Measurements from ENCODE around the gene RNF123. TPM values are rescaled to one million over a fixed set of nuclear protein-coding genes. Genes with fewer than 3 reads are reported as not detected.

Gene RNF123
- total RNA-seq, 2 donors from 2014 or later, result 35.1 to 35.2 TPM

- ATAC-seq (replicated peaks in 1 of 2), result no peak
- Mint-ChIP-seq H3K4me1 (ENCODE audit: low read depth) (no peaks in the 10 kb centered on the region), H3K27me3 (ENCODE audit: low read depth) (no peaks in the 10 kb centered on the region), H3K4me3 (no peak overlapping the region), H3K27ac (no peak overlapping the region), H3K9me3 (no peaks in the 10 kb centered on the region), H3K36me3 (ENCODE audit: insufficient read depth in 2 of 2) (no peaks in the 10 kb centered on the region)
- DNase-seq, result no peak
Observed at GRCh38 chr3:49663831-49664230, 25.5 kb upstream of the RNF123 start.

- no peaks in the 10 kb centered on the region for H3K27me3 Mint-ChIP-seq (ENCODE audit: low read depth)
- no peaks in the 10 kb centered on the region for H3K36me3 Mint-ChIP-seq (ENCODE audit: insufficient read depth in 2 of 2)
- H3K9me3 Mint-ChIP-seq, result no peaks in the 10 kb centered on the region
- H3K4me1 Mint-ChIP-seq (ENCODE audit: low read depth), result no peaks in the 10 kb centered on the region
- ATAC-seq (replicated peaks in 1 of 2) (no peak), DNase-seq (no peak)
- no peak overlapping the region for H3K4me3 Mint-ChIP-seq
- H3K27ac Mint-ChIP-seq, result no peak overlapping the region
Observed at GRCh38 chr3:49664300-49664699, 25.1 kb upstream of the RNF123 start.

GRCh38 chr3:49665822-49666519 lies 23.4 kb upstream of the RNF123 start:
- Mint-ChIP-seq H3K9me3 (no peaks in the 10 kb centered on the region), H3K27ac (no peak overlapping the region), H3K4me3 (no peak overlapping the region), H3K27me3 (ENCODE audit: low read depth) (no peaks in the 10 kb centered on the region), H3K4me1 (ENCODE audit: low read depth) (no peaks in the 10 kb centered on the region), H3K36me3 (ENCODE audit: insufficient read depth in 2 of 2) (no peaks in the 10 kb centered on the region)
- ATAC-seq (replicated peaks in 1 of 2) (no peak), DNase-seq (no peak)

- H3K4me1 Mint-ChIP-seq (ENCODE audit: low read depth), result peaks cover 3% of the 10 kb centered on the region
- H3K36me3 Mint-ChIP-seq (ENCODE audit: insufficient read depth in 2 of 2), result no peaks in the 10 kb centered on the region
- no peak overlapping the region for H3K4me3 Mint-ChIP-seq
- H3K27ac Mint-ChIP-seq, result no peak overlapping the region
- DNase-seq, result no peak
- H3K9me3 Mint-ChIP-seq, result no peaks in the 10 kb centered on the region
- ATAC-seq (replicated peaks in 1 of 2), result no peak
- no peaks in the 10 kb centered on the region for H3K27me3 Mint-ChIP-seq (ENCODE audit: low read depth)
Observed at GRCh38 chr3:49666592-49666991, 22.8 kb upstream of the RNF123 start.

- no peak overlapping the region for H3K4me3 Mint-ChIP-seq
- no peak overlapping the region for H3K27ac Mint-ChIP-seq
- H3K9me3 Mint-ChIP-seq, result no peaks in the 10 kb centered on the region
- H3K27me3 Mint-ChIP-seq (ENCODE audit: low read depth), result no peaks in the 10 kb centered on the region
- H3K36me3 Mint-ChIP-seq (ENCODE audit: insufficient read depth in 2 of 2), result no peaks in the 10 kb centered on the region
- DNase-seq, result no peak
- H3K4me1 Mint-ChIP-seq (ENCODE audit: low read depth), result peaks cover 11% of the 10 kb centered on the region
- no peak for ATAC-seq (replicated peaks in 1 of 2)
Observed at GRCh38 chr3:49667701-49668413, 21.5 kb upstream of the RNF123 start.

- Mint-ChIP-seq H3K27ac (no peak overlapping the region), H3K27me3 (ENCODE audit: low read depth) (no peaks in the 10 kb centered on the region), H3K4me3 (no peak overlapping the region), H3K4me1 (ENCODE audit: low read depth) (peaks cover 15% of the 10 kb centered on the region), H3K36me3 (ENCODE audit: insufficient read depth in 2 of 2) (no peaks in the 10 kb centered on the region), H3K9me3 (no peaks in the 10 kb centered on the region)
- no peak for ATAC-seq (replicated peaks in 1 of 2)
- no peak for DNase-seq
Observed at GRCh38 chr3:49668414-49668797, 21.0 kb upstream of the RNF123 start.

- no peaks in the 10 kb centered on the region for H3K36me3 Mint-ChIP-seq (ENCODE audit: insufficient read depth in 2 of 2)
- no peak for ATAC-seq (replicated peaks in 1 of 2)
- peaks cover 16% of the 10 kb centered on the region for H3K4me1 Mint-ChIP-seq (ENCODE audit: low read depth)
- H3K9me3 Mint-ChIP-seq, result no peaks in the 10 kb centered on the region
- no peaks in the 10 kb centered on the region for H3K27me3 Mint-ChIP-seq (ENCODE audit: low read depth)
- no peak overlapping the region for H3K27ac Mint-ChIP-seq
- DNase-seq, result no peak
- no peak overlapping the region for H3K4me3 Mint-ChIP-seq
Observed at GRCh38 chr3:49668861-49669260, 20.5 kb upstream of the RNF123 start.

- H3K9me3 Mint-ChIP-seq, result no peaks in the 10 kb centered on the region
- H3K4me3 Mint-ChIP-seq, result no peak overlapping the region
- H3K36me3 Mint-ChIP-seq (ENCODE audit: insufficient read depth in 2 of 2), result no peaks in the 10 kb centered on the region
- H3K27me3 Mint-ChIP-seq (ENCODE audit: low read depth), result no peaks in the 10 kb centered on the region
- ATAC-seq (replicated peaks in 1 of 2) (no peak), DNase-seq (no peak)
- H3K4me1 Mint-ChIP-seq (ENCODE audit: low read depth), result peaks cover 16% of the 10 kb centered on the region
- H3K27ac Mint-ChIP-seq, result no peak overlapping the region
Observed at GRCh38 chr3:49669352-49669751, 20.0 kb upstream of the RNF123 start.

GRCh38 chr3:49670940-49671290 lies 18.4 kb upstream of the RNF123 start:
- no peak overlapping the region for H3K27ac Mint-ChIP-seq
- DNase-seq, result no peak
- H3K27me3 Mint-ChIP-seq (ENCODE audit: low read depth), result no peaks in the 10 kb centered on the region
- no peak overlapping the region for H3K4me3 Mint-ChIP-seq
- ATAC-seq (replicated peaks in 1 of 2), result no peak
- no peaks in the 10 kb centered on the region for H3K9me3 Mint-ChIP-seq
- H3K4me1 Mint-ChIP-seq (ENCODE audit: low read depth), result peaks cover 29% of the 10 kb centered on the region
- H3K36me3 Mint-ChIP-seq (ENCODE audit: insufficient read depth in 2 of 2), result no peaks in the 10 kb centered on the region

GRCh38 chr3:49671291-49672288 lies 17.8 kb upstream of the RNF123 start:
- Mint-ChIP-seq H3K27ac (no peak overlapping the region), H3K27me3 (ENCODE audit: low read depth) (no peaks in the 10 kb centered on the region), H3K4me3 (peak overlapping the region; percentile 37 to 51), H3K9me3 (no peaks in the 10 kb centered on the region), H3K4me1 (ENCODE audit: low read depth) (peaks cover 33% of the 10 kb centered on the region), H3K36me3 (ENCODE audit: insufficient read depth in 2 of 2) (no peaks in the 10 kb centered on the region)
- ATAC-seq (replicated peaks in 1 of 2) (no peak), DNase-seq (peak; percentile 77 to 79)

- peak overlapping the region; percentile 90 for H3K27ac Mint-ChIP-seq
Observed at GRCh38 chr3:49673121-49673714, 16.1 kb upstream of the RNF123 start.

GRCh38 chr3:49673715-49674496 lies 15.5 kb upstream of the RNF123 start, which contains the start of gene APEH:
APEH (plus strand) TSS chr3:49674351; CDS start chr3:49674402, 51 bp downstream.
- Mint-ChIP-seq H3K36me3 (ENCODE audit: insufficient read depth in 2 of 2) (peaks cover 0 to 3% of the 10 kb centered on the region in 2 donors), H3K27ac (peak within 1 kb of the TSS; percentile 90), H3K4me1 (ENCODE audit: low read depth) (peaks cover 33% of the 10 kb centered on the region), H3K4me3 (peak within 1 kb of the TSS; percentile 90 to 91), H3K9me3 (no peaks in the 10 kb centered on the region), H3K27me3 (ENCODE audit: low read depth) (no peaks in the 10 kb centered on the region)
- peak; percentile 88 to 90 for ATAC-seq (replicated peaks in 1 of 2)
- peak; percentile 99 for DNase-seq

More at GRCh38 chr3:49673121-49673714, 16.1 kb upstream of the RNF123 start:
- ATAC-seq (replicated peaks in 1 of 2), result no peak
- Mint-ChIP-seq H3K9me3 (no peaks in the 10 kb centered on the region), H3K4me1 (ENCODE audit: low read depth) (peaks cover 33% of the 10 kb centered on the region), H3K4me3 (peak overlapping the region; percentile 90 to 91), H3K36me3 (ENCODE audit: insufficient read depth in 2 of 2) (peaks cover 0 to 2% of the 10 kb centered on the region in 2 donors), H3K27me3 (ENCODE audit: low read depth) (no peaks in the 10 kb centered on the region)
- peak in 1 of 2 donors; percentile 8 for DNase-seq
